Gastroesophageal sphincter (tissue), 3 donors: Measurements from ENCODE around the gene CFL1.

ENCODE experiments used
- EP300 ChIP-seq: sonication (generic); formaldehyde crosslinking; IDR thresholded peaks from one replicate; pipeline ENCODE4 v1.6.1; 2017; ENCODE audit warnings: antibody characterized with exemption, mild to moderate bottlenecking
- POLR2A ChIP-seq, 2 donors: fragments of 450-650 bp; IDR thresholded peaks; one replicate each; pipeline ENCODE4 v1.6.1; 2017; ENCODE audit warnings: antibody characterized with exemption in 2 of 2, mild to moderate bottlenecking in 2 of 2, moderate library complexity in 1 of 2
- TF ChIP-seq, protein P1 (sequence below), 4 experiments: fragments of 200-600 bp in 2 of 4; fragments of 450-650 bp in 2 of 4; sonication (generic) in 1 of 4; IDR thresholded peaks; one replicate each; pipeline ENCODE4 v1.5.1; 2017 to 2019; ENCODE audit warnings: antibody characterized with exemption in 4 of 4, mild to moderate bottlenecking in 2 of 4, moderate library complexity in 2 of 4

DNA sequence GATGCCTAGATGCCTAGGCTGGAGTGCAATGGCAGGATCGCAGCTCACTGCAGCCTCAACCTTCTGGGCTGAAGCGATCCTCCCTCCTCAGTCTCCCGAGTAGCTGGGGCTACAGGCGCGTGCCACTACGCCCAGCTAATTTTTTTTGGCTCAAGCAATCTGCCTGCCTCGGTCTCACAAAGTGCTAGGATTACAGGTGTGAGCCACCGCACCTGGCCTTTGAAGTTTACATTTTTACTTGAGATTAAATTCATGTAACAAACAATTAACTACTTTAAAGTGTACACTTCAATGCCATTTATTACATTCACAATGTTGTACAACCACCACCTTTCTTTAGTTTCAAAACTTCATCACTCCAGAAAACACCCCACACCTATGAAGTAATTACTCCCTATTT is 45.7 kb upstream of the CFL1 start:
- TF ChIP-seq, protein P1, sequence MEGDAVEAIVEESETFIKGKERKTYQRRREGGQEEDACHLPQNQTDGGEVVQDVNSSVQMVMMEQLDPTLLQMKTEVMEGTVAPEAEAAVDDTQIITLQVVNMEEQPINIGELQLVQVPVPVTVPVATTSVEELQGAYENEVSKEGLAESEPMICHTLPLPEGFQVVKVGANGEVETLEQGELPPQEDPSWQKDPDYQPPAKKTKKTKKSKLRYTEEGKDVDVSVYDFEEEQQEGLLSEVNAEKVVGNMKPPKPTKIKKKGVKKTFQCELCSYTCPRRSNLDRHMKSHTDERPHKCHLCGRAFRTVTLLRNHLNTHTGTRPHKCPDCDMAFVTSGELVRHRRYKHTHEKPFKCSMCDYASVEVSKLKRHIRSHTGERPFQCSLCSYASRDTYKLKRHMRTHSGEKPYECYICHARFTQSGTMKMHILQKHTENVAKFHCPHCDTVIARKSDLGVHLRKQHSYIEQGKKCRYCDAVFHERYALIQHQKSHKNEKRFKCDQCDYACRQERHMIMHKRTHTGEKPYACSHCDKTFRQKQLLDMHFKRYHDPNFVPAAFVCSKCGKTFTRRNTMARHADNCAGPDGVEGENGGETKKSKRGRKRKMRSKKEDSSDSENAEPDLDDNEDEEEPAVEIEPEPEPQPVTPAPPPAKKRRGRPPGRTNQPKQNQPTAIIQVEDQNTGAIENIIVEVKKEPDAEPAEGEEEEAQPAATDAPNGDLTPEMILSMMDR (IDR thresholded peaks at IDR 0.05), result no peak
- TF ChIP-seq POLR2A (IDR thresholded peaks at IDR 0.05), result no peak
- no peak for TF ChIP-seq EP300
